Mesodermal cell (in vitro differentiated cells): ENCODE data around the gene DUT.
A peak's percentile ranks its signal among the peaks of the same experiment; 100 is the strongest.

Experiments used
- H3K27ac ChIP-seq: 2 replicates; pipeline ENCODE4 v1.7.0; 2013; ENCODE audit warnings: mild to moderate bottlenecking, low read depth, low read length, moderate library complexity; ENCODE audit not compliant: severe bottlenecking
- H3K36me3 ChIP-seq: 2 replicates; pipeline ENCODE4 v1.7.1; 2013; ENCODE audit warnings: mild to moderate bottlenecking, low read length, moderate library complexity; ENCODE audit not compliant: control insufficient read depth, insufficient read depth
- H3K4me1 ChIP-seq: one replicate; pipeline ENCODE4 v1.7.1; 2013; ENCODE audit warnings: mild to moderate bottlenecking, low read length; ENCODE audit not compliant: insufficient read depth, control insufficient read depth, poor library complexity, severe bottlenecking
- H3K4me3 ChIP-seq: 2 replicates; pipeline ENCODE4 v1.7.0; 2013; ENCODE audit warnings: low read length, control low read depth, mild to moderate bottlenecking; ENCODE audit not compliant: insufficient read depth, poor library complexity, severe bottlenecking; ENCODE audit errors: extremely low read depth
- H3K9me3 ChIP-seq: 2 replicates; pipeline ENCODE4 v1.7.1; 2013; ENCODE audit warnings: mild to moderate bottlenecking, low read length, moderate library complexity; ENCODE audit not compliant: control insufficient read depth
- WGBS, 2 experiments: methylation state at CpG; one replicate each; pipeline ENCODE4 v1.1.5; 2013; ENCODE audit warnings: missing lambda C conversion rate in 2 of 2; ENCODE audit not compliant: insufficient coverage in 2 of 2; 5-methylcytosine and 5-hydroxymethylcytosine counted together

The DUT gene

DNA sequence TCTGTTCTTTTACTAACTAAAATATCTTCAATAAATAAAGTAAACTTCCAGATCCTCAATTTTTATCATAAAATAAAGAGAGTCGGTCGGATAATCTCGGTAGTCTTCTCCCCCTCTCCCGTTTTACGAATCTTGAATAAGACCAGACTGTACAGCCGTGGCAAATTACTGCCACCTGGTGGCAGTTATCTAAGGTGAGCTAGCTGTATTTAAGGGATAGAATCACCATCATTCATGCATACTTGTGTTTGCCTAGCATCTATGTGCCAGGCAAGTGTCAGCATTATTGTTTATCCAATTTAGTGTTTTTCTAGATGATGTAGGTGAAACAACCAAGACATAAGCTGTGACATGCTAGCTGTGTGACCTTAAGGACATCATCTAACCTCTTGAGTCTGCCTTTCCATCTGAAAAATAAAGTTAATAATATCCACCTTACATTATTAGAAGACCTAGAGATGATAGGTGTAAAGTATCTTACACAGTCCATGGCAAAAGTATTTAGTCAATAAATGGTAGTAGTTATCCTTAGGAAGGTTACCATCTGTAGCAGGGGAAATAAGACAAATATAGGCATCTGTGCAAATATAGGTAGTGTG, 21.3 kb downstream of the DUT start:
- Histone ChIP-seq H3K36me3 (no peaks in the 10 kb centered on the region), H3K9me3 (no peaks in the 10 kb centered on the region), H3K4me1 (peaks cover 5% of the 10 kb centered on the region), H3K4me3 (no peak overlapping the region), H3K27ac (no peak overlapping the region)
- 20% methylated on average over 2 of the region's 6 CpGs; no CpG with 5 or more reads in 1 of the 2 experiments for WGBS, 2 experiments

DNA sequence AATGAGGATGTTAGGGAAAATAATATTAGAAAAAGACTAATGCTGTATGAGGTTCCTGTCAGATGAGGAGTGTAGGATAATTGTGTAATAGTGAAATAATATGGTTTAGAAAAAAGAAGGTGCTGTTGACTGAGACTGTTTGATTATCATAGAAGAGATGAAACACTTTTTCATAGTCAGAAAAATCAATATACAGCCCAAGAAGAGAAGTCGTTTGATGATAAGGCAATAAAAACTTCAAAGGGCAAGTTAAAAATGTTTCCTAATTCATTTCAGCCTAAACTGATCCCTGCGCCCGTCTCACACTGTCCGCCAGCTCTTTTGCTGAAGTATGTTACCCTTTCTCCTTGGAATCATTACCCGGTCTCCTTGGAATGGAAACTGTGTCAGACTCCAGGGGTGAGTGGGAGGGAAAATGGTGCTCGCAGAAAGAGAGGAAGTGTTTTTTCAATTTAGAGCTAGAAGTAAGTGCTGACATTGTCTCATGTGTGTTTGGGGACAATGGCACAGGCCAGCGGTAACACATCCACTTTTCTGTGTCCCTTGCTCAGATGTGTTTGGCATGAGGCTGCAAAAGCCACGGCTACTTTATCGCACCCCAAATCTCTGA, 23.6 kb downstream of the DUT start:
- Histone ChIP-seq H3K27ac (no peak overlapping the region), H3K9me3 (no peaks in the 10 kb centered on the region), H3K4me1 (peaks cover 16% of the 10 kb centered on the region), H3K4me3 (no peak overlapping the region), H3K36me3 (no peaks in the 10 kb centered on the region)
- 93 to 95% methylated on average over 6 to 8 of the region's 9 CpGs for WGBS, 2 experiments

DNA sequence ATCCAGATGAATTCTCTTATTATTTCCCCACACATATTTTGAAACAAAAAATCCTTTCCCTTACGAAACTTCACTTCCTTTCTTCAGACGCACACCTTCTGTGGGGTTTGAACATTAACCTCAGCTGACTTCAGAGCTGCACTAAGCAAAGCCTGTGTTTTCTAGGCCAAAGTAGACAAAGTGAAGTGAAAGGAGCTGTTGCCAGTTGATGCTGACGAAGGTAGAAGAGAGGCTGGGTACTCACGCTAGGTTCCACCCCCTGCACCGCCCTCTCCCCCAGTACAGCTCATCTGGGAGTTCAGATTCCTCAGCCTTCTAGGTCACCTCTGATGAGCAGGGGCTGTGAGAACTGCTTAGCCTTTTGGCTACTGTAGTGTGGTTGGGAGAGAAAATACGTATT, 24.1 kb downstream of the DUT start:
- Histone ChIP-seq H3K27ac (no peak overlapping the region), H3K4me3 (no peak overlapping the region), H3K36me3 (no peaks in the 10 kb centered on the region), H3K9me3 (no peaks in the 10 kb centered on the region), H3K4me1 (peaks cover 16% of the 10 kb centered on the region)
- no CpG with 5 or more reads among the region's 6 CpGs for WGBS, 2 experiments

DNA sequence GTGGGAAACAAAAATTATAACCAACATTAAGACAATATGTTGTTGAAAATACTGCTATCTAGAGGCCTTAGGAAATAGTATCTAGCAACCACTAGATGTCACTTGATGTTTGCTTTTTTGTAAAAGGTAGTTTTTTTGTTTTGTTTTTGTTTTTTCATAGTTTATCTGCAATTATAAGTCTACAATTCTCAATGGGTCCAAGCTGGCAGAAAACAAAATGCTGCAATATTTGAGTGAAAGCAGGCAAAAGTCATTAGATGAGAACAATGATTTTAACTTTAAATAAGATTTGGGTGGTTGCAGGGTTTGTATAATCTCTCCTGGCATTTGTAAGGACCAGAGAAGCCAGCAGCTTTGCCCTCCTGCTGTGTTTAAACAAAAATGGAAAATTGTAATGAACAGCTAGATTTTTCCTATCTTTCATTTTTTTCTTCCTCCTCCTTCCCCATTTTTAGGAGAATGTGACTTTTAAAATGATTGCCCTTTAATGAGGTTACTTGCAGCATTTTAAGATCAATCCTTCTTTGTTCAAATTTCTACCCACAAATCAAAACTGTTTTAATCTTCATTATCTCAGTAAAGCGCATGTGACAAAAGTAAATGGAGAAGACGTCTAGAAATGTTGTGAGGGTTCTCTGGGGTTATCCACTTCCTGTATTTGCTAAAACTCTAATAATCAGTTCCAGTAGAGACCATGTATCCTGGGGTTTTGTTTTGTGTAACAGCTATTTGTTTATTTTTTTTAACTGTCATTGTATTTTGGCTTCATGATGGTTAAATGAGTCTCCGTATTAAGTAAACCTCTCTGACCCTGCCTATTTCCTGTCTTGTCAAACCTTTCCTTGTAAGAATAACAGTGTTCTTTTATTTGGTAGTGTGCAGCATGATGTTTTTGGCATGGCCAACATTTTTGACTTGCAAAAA, 27.3 kb downstream of the DUT start:
- Histone ChIP-seq H3K36me3 (no peaks in the 10 kb centered on the region), H3K4me1 (peaks cover 16% of the 10 kb centered on the region), H3K27ac (peak overlapping the region; percentile 25), H3K9me3 (peaks cover 4% of the 10 kb centered on the region), H3K4me3 (no peak overlapping the region)
- WGBS, 2 experiments: no CpG with 5 or more reads among the region's 3 CpGs

DNA sequence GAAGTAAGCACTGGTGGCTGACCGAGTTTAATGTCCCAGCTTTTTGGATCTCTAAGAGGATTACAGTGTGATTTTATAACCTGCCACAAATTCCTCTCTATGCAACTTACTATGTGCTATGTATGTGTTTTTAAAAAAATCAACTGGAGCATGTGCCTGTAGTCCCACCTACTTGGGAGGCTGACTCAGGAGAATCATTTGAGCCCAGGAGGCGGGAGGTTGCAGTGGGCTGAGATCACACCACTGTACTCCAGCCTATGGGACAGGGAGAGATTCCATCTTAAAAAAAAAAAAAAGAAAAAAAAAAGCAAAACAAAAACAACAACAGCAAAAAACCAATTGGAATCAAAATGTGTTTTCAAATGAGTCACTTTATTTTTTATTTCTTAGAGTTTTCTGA, 29.6 kb downstream of the DUT start:
- Histone ChIP-seq H3K9me3 (peaks cover 4% of the 10 kb centered on the region), H3K4me3 (no peak overlapping the region), H3K36me3 (no peaks in the 10 kb centered on the region), H3K27ac (no peak overlapping the region), H3K4me1 (peaks cover 11% of the 10 kb centered on the region)
- no CpG with 5 or more reads among the region's 2 CpGs for WGBS, 2 experiments

DNA sequence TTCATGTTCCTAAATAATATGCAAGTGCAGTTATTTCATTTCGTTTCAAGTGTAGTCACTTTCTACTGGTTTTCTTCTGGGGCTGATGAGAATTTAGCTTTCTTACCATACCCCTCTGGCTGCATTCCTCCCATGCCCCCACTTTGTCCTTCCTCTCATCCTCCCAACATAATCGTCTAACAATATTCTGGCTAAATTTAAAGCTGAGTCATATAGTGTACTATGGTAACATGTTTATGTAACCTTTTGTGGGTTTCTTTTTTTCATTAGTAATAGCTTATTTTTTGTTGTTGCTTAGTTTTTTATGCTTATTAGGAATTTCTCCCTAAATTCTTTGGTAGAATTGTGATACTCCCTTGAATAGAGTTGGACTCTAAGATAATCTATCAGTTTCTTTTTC, 30.5 kb downstream of the DUT start:
- Histone ChIP-seq H3K4me1 (peaks cover 11% of the 10 kb centered on the region), H3K4me3 (no peak overlapping the region), H3K36me3 (no peaks in the 10 kb centered on the region), H3K27ac (no peak overlapping the region), H3K9me3 (peaks cover 4% of the 10 kb centered on the region)
- WGBS, 2 experiments: no CpG with 5 or more reads among the region's 2 CpGs

DNA sequence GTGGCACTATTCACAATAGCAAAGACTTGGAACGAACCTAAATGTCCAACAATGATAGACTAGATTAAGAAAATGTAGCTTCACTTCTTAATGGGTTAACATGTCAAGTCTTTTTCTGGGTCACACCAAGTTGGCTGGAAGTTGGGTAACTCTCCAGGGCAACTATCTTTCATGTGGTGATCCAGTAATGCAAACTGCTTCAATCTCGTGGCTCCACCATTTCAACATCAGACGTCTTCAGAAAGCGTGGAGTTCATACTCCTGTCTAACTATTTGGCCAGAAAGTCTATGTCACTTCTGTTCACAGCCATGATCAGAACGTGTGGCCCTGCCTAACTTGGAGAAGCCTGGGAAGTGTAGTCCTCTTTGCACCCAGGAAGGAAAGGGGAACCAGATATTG, 32.2 kb downstream of the DUT start:
- H3K27ac ChIP-seq: no peak overlapping the region
- 61 to 69% methylated on average over 3 to 4 of the region's 5 CpGs for WGBS, 2 experiments
- H3K4me1 ChIP-seq: peaks cover 8% of the 10 kb centered on the region
- peaks cover 4% of the 10 kb centered on the region for H3K9me3 ChIP-seq
- no peaks in the 10 kb centered on the region for H3K36me3 ChIP-seq
- H3K4me3 ChIP-seq: no peak overlapping the region

DNA sequence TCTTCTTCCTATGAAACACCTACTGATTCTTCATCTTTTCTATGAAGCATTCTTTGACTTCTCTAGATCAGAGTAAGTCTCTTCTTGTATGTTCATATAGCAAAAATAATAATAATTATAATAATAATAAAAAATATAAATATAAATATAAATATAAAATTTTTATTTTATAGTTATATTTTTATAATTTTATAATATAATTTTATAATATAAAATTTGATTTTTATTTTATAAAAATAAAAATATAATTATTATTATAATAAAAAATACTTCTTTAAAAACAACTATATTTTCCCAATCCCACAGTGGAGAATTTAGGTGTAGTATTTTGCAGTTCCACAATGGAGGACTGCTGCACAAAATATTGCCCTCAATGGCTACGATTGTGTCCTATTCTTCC, 34.3 kb downstream of the DUT start:
- Histone ChIP-seq H3K9me3 (peaks cover 4% of the 10 kb centered on the region), H3K4me1 (no peaks in the 10 kb centered on the region), H3K4me3 (no peak overlapping the region), H3K36me3 (no peaks in the 10 kb centered on the region), H3K27ac (no peak overlapping the region)
- whole genome bisulfite sequencing, 2 experiments: no CpG with 5 or more reads among the region's 1 CpG

DNA sequence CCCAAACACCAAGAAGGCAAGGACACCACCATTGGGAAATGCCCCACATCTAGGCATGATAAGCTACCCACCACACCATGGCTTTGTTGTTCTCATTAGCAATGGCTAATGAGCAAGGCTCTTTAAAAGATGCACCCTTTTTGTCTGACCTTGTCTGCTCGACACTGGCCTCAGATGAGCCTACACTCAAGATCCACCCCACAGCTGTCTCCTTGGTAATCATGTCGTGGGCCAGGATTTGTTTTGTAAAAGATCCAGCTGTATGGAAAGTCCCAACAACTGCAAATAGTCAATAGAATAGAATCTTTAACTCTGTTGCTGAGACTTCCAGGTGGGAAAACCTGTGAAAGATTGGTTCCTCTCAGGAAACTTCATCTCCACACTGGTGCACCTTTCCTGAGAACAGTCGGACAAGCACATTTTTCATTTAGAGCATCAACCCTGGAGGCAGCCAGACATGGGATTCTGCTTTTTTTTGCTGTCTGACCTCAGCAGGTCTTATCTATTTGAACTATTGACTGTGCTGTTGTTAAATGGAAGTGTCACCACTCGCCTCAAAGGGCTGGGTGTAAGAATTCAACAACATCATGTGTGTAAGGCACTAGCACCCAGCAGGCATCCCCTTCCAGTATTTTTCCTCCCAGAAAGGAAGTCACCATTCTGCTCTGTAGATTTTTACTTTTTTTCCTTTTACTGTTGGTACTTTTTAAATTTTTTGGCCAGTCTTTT, 35.5 kb downstream of the DUT start:
- no peaks in the 10 kb centered on the region for H3K4me1 ChIP-seq
- H3K27ac ChIP-seq: no peak overlapping the region
- 84 to 100% methylated on average over 2 of the region's 4 CpGs for WGBS, 2 experiments
- no peaks in the 10 kb centered on the region for H3K36me3 ChIP-seq
- peaks cover under 1% of the 10 kb centered on the region for H3K9me3 ChIP-seq
- H3K4me3 ChIP-seq: no peak overlapping the region

DNA sequence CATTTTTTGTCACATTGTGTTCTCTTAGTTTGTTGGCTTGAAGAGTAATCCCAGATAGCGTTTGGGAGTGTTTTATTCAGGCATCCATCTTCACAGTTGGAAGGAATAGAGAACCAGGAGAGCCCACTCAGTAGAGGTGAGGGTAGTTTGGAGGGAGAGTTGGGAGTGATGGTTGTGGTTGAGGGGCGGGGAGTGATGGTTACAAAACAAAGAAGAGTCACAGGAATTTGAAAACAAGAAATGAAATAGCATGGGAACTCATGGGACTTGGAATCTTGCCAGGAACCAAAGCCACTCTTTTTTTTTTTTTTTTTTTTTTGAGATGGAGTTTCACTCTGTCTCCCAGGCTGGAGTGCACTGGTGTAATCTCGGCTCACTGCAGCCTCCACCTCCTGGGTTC, 36.3 kb downstream of the DUT start:
- H3K36me3 ChIP-seq: no peaks in the 10 kb centered on the region
- WGBS, 2 experiments: 77 to 94% methylated on average over 2 of the region's 3 CpGs
- H3K27ac ChIP-seq: no peak overlapping the region
- no peaks in the 10 kb centered on the region for H3K4me1 ChIP-seq
- no peaks in the 10 kb centered on the region for H3K9me3 ChIP-seq
- H3K4me3 ChIP-seq: no peak overlapping the region
